ENCODE measurements around the gene ISCA2. TPM values are rescaled to one million over a fixed set of nuclear protein-coding genes. Genes with fewer than 3 reads are reported as not detected.

The ISCA2 gene
- total and polyA plus RNA-seq, 9 of the 15 experiments (the other 6 are each of a cell fraction or from before 2014, with no cell fraction given), result 5.0 to 36.7 (median 18.1) TPM

DNA sequence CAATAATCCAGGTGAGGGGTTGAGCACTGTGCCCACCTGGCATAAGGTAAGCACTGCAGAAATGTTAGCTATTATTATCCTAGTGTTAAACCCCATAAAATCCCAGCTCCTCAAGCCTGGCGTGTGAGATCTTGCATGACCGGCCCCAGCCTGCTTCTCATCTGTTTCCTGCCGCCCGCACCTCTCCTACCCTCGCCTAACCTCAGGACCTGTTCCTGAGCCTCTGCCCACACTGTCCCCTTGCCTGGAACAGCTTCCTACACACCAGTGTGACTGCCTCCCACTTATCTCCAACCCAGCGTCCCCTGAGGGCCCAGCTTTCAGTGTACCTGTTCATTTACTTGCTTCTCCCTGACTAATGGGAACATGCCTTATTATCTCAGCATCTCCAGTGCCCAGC lies 24.7 kb downstream of the ISCA2 start:
- Histone ChIP-seq H3K27me3 (ENCODE audit: control insufficient read depth in 2 of 2, insufficient read depth in 2 of 2, low read length in 2 of 2) (peaks cover 2 to 38% of the 10 kb centered on the region in 2 experiments; a peak in 4 of 5 replicates), H3K9me3 (replicated peaks; ENCODE audit: control insufficient read depth, insufficient read depth, low read depth, low read length) (no peaks in the 10 kb centered on the region), H3K4me3 (no peak overlapping the region), H3K4me1 (replicated peaks in 1 of 2; ENCODE audit: control insufficient read depth in 2 of 2, insufficient read depth in 2 of 2, low read length in 2 of 2) (peaks cover 3 to 5% of the 10 kb centered on the region in 2 experiments; a peak in 3 of 5 replicates), H3K79me2 (ENCODE audit: control insufficient read depth, insufficient read depth, low read length) (no peaks in the 10 kb centered on the region), H4K20me1 (replicated peaks; ENCODE audit: control insufficient read depth, insufficient read depth, low read length) (no peaks in the 10 kb centered on the region), H3K9ac (ENCODE audit: insufficient read depth in 1 of 2, low read depth in 2 of 2, low read length in 2 of 2) (no peak overlapping the region), H3K27ac (ENCODE audit: extremely low read depth, low read depth, low read length) (no peak overlapping the region), H3K4me2 (ENCODE audit: insufficient read depth, low read length) (no peak overlapping the region), H3K36me3 (ENCODE audit: control insufficient read depth, insufficient read depth, low read length) (no peaks in the 10 kb centered on the region), H3K9me1 (ENCODE audit: control insufficient read depth, insufficient read depth, low read length) (no peaks in the 10 kb centered on the region), H2AFZ (ENCODE audit: low read depth, low read length) (no peak overlapping the region)
- no peak for ATAC-seq
- WGBS (ENCODE audit: insufficient coverage, low coverage, missing lambda C conversion rate), result 12% methylated on average over 5 of the region's 6 CpGs
- intact Hi-C loops (cut with micrococcal nuclease), result no loop called here
- ChIA-PET POLR2A (no interaction called here), CTCF (ENCODE audit: low intra/inter-chr PET ratio) (no interaction called here)
- DNase-seq (ENCODE audit: extremely low read depth in 1 of 4, low spot score in 3 of 4), result no peak
- in situ Hi-C loops (cut with MboI), result no loop called here
- TF ChIP-seq, protein P1, sequence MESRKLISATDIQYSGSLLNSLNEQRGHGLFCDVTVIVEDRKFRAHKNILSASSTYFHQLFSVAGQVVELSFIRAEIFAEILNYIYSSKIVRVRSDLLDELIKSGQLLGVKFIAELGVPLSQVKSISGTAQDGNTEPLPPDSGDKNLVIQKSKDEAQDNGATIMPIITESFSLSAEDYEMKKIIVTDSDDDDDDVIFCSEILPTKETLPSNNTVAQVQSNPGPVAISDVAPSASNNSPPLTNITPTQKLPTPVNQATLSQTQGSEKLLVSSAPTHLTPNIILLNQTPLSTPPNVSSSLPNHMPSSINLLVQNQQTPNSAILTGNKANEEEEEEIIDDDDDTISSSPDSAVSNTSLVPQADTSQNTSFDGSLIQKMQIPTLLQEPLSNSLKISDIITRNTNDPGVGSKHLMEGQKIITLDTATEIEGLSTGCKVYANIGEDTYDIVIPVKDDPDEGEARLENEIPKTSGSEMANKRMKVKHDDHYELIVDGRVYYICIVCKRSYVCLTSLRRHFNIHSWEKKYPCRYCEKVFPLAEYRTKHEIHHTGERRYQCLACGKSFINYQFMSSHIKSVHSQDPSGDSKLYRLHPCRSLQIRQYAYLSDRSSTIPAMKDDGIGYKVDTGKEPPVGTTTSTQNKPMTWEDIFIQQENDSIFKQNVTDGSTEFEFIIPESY (CRISPR knock-in tag; IDR thresholded peaks at IDR 0.05), result no peak
- no peak for TF ChIP-seq ZNF551 (CRISPR knock-in tag; IDR thresholded peaks at IDR 0.05)
- TF ChIP-seq, protein P2, sequence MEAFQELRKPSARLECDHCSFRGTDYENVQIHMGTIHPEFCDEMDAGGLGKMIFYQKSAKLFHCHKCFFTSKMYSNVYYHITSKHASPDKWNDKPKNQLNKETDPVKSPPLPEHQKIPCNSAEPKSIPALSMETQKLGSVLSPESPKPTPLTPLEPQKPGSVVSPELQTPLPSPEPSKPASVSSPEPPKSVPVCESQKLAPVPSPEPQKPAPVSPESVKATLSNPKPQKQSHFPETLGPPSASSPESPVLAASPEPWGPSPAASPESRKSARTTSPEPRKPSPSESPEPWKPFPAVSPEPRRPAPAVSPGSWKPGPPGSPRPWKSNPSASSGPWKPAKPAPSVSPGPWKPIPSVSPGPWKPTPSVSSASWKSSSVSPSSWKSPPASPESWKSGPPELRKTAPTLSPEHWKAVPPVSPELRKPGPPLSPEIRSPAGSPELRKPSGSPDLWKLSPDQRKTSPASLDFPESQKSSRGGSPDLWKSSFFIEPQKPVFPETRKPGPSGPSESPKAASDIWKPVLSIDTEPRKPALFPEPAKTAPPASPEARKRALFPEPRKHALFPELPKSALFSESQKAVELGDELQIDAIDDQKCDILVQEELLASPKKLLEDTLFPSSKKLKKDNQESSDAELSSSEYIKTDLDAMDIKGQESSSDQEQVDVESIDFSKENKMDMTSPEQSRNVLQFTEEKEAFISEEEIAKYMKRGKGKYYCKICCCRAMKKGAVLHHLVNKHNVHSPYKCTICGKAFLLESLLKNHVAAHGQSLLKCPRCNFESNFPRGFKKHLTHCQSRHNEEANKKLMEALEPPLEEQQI (IDR thresholded peaks at IDR 0.05), result no peak
- TF ChIP-seq FUS (optimal IDR thresholded peaks at IDR 0.05; ENCODE audit: low read depth, low read length), result no peak
- no peak for TF ChIP-seq MBD2 (IDR thresholded peaks at IDR 0.05; ENCODE audit: borderline replicate concordance, low read depth)
- no peak for TF ChIP-seq BMI1 (IDR thresholded peaks at IDR 0.05; ENCODE audit: low read length)
- TF ChIP-seq SFPQ (IDR thresholded peaks at IDR 0.05; ENCODE audit: low read depth, low read length), result no peak
- no peak for TF ChIP-seq CBX8 (IDR thresholded peaks at IDR 0.05; ENCODE audit: borderline replicate concordance, extremely low read depth, low read depth, low read length, poor library complexity, severe bottlenecking)
- TF ChIP-seq JUNB (CRISPR knock-in tag; conservative IDR thresholded peaks at IDR 0.05), result no peak
- no peak for TF ChIP-seq MXI1 (IDR thresholded peaks at IDR 0.05; ENCODE audit: low read depth, low read length)
- no peak for TF ChIP-seq CGGBP1 (CRISPR knock-in tag; IDR thresholded peaks at IDR 0.05)
- no peak for TF ChIP-seq CSDE1 (IDR thresholded peaks at IDR 0.05)
- no peak for TF ChIP-seq CHD1 (IDR thresholded peaks at IDR 0.05; ENCODE audit: low read length)
- TF ChIP-seq BRD4 (IDR thresholded peaks at IDR 0.05), result no peak
- no peak for TF ChIP-seq SPI1 (IDR thresholded peaks at IDR 0.05; ENCODE audit: borderline replicate concordance, low read depth, low read length)
- no peak for TF ChIP-seq POLR3A (IDR thresholded peaks at IDR 0.05; ENCODE audit: borderline replicate concordance, extremely low read depth, insufficient read depth, insufficient read length)
- TF ChIP-seq KLF13 (tag; IDR thresholded peaks at IDR 0.05; ENCODE audit: borderline replicate concordance, low read depth), result no peak
- BruUV-seq (replicated peaks), result no TSS peak
- no peak for FAIRE-seq

All from K562 (cell line).